ENCODE measurements around the gene TMEM117.

Gene TMEM117

GRCh38 chr12:44295958-44296623 is 460.2 kb downstream of the TMEM117 start:
- H3K4me1 ChIP-seq (ENCODE audit: control insufficient read depth in 2 of 2, insufficient read depth in 2 of 2, low read length in 2 of 2), result peaks cover 0 to 7% of the 10 kb centered on the region in 2 donors
- H3K9me3 ChIP-seq (ENCODE audit: control insufficient read depth in 2 of 2, low read length in 2 of 2), result peaks cover 0 to 3% of the 10 kb centered on the region in 2 donors
- no peak overlapping the region for H3K9ac ChIP-seq (ENCODE audit: low read depth in 1 of 2, low read length in 2 of 2)
- peaks cover 0 to 3% of the 10 kb centered on the region in 2 donors for H3K36me3 ChIP-seq (ENCODE audit: control insufficient read depth in 2 of 2, insufficient read depth in 2 of 2, low read length in 2 of 2)
- H3K27me3 ChIP-seq (ENCODE audit: control insufficient read depth in 2 of 2, insufficient read depth in 2 of 2, low read length in 2 of 2), result no peaks in the 10 kb centered on the region
- peak overlapping the region; percentile 45 to 52 for H3K27ac ChIP-seq (ENCODE audit: low read depth in 2 of 2, low read length in 2 of 2)
- peak overlapping the region in 1 of 2 donors; percentile 0 for H3K4me3 ChIP-seq (ENCODE audit: low read length in 2 of 2)

- H3K9me3 ChIP-seq (ENCODE audit: control insufficient read depth in 2 of 2, low read length in 2 of 2), result peaks cover 0 to 3% of the 10 kb centered on the region in 2 donors
- H3K27ac ChIP-seq (ENCODE audit: low read depth in 2 of 2, low read length in 2 of 2), result peak overlapping the region; percentile 45 to 52
- no peaks in the 10 kb centered on the region for H3K27me3 ChIP-seq (ENCODE audit: control insufficient read depth in 2 of 2, insufficient read depth in 2 of 2, low read length in 2 of 2)
- H3K9ac ChIP-seq (ENCODE audit: low read depth in 1 of 2, low read length in 2 of 2), result no peak overlapping the region
- H3K4me1 ChIP-seq (ENCODE audit: control insufficient read depth in 2 of 2, insufficient read depth in 2 of 2, low read length in 2 of 2), result peaks cover 0 to 7% of the 10 kb centered on the region in 2 donors
- H3K36me3 ChIP-seq (ENCODE audit: control insufficient read depth in 2 of 2, insufficient read depth in 2 of 2, low read length in 2 of 2), result peaks cover 0 to 3% of the 10 kb centered on the region in 2 donors
- H3K4me3 ChIP-seq (ENCODE audit: low read length in 2 of 2), result peak overlapping the region in 1 of 2 donors; percentile 0
These were observed 460.8 kb downstream of the TMEM117 start for GRCh38 chr12:44296624-44297197.

- H3K27me3 ChIP-seq (ENCODE audit: control insufficient read depth in 2 of 2, insufficient read depth in 2 of 2, low read length in 2 of 2), result no peaks in the 10 kb centered on the region
- peaks cover 0 to 3% of the 10 kb centered on the region in 2 donors for H3K36me3 ChIP-seq (ENCODE audit: control insufficient read depth in 2 of 2, insufficient read depth in 2 of 2, low read length in 2 of 2)
- no peak overlapping the region for H3K4me3 ChIP-seq (ENCODE audit: low read length in 2 of 2)
- H3K9ac ChIP-seq (ENCODE audit: low read depth in 1 of 2, low read length in 2 of 2), result no peak overlapping the region
- peaks cover 0 to 3% of the 10 kb centered on the region in 2 donors for H3K9me3 ChIP-seq (ENCODE audit: control insufficient read depth in 2 of 2, low read length in 2 of 2)
- H3K4me1 ChIP-seq (ENCODE audit: control insufficient read depth in 2 of 2, insufficient read depth in 2 of 2, low read length in 2 of 2), result peaks cover 0 to 7% of the 10 kb centered on the region in 2 donors
- H3K27ac ChIP-seq (ENCODE audit: low read depth in 2 of 2, low read length in 2 of 2), result no peak overlapping the region
These were observed 463.6 kb downstream of the TMEM117 start for GRCh38 chr12:44299524-44299923.

- H3K4me1 ChIP-seq (ENCODE audit: control insufficient read depth in 2 of 2, insufficient read depth in 2 of 2, low read length in 2 of 2), result no peaks in the 10 kb centered on the region
- no peak overlapping the region for H3K27ac ChIP-seq (ENCODE audit: low read depth in 2 of 2, low read length in 2 of 2)
- no peaks in the 10 kb centered on the region for H3K27me3 ChIP-seq (ENCODE audit: control insufficient read depth in 2 of 2, insufficient read depth in 2 of 2, low read length in 2 of 2)
- H3K4me3 ChIP-seq (ENCODE audit: low read length in 2 of 2), result no peak overlapping the region
- H3K36me3 ChIP-seq (ENCODE audit: control insufficient read depth in 2 of 2, insufficient read depth in 2 of 2, low read length in 2 of 2), result no peaks in the 10 kb centered on the region
- H3K9me3 ChIP-seq (ENCODE audit: control insufficient read depth in 2 of 2, low read length in 2 of 2), result peaks cover 0 to 3% of the 10 kb centered on the region in 2 donors
- H3K9ac ChIP-seq (ENCODE audit: low read depth in 1 of 2, low read length in 2 of 2), result no peak overlapping the region
These were observed 471.8 kb downstream of the TMEM117 start for GRCh38 chr12:44307506-44308168.

GRCh38 chr12:44313188-44313587 is 477.3 kb downstream of the TMEM117 start:
- Histone ChIP-seq H3K4me1 (ENCODE audit: control insufficient read depth in 2 of 2, insufficient read depth in 2 of 2, low read length in 2 of 2) (no peaks in the 10 kb centered on the region), H3K36me3 (ENCODE audit: control insufficient read depth in 2 of 2, insufficient read depth in 2 of 2, low read length in 2 of 2) (no peaks in the 10 kb centered on the region), H3K27ac (ENCODE audit: low read depth in 2 of 2, low read length in 2 of 2) (no peak overlapping the region), H3K4me3 (ENCODE audit: low read length in 2 of 2) (no peak overlapping the region), H3K27me3 (ENCODE audit: control insufficient read depth in 2 of 2, insufficient read depth in 2 of 2, low read length in 2 of 2) (no peaks in the 10 kb centered on the region), H3K9ac (ENCODE audit: low read depth in 1 of 2, low read length in 2 of 2) (no peak overlapping the region), H3K9me3 (ENCODE audit: control insufficient read depth in 2 of 2, low read length in 2 of 2) (peaks cover 0 to 3% of the 10 kb centered on the region in 2 donors)

GRCh38 chr12:44314007-44314500 is 478.2 kb downstream of the TMEM117 start:
- H3K36me3 ChIP-seq (ENCODE audit: control insufficient read depth in 2 of 2, insufficient read depth in 2 of 2, low read length in 2 of 2), result no peaks in the 10 kb centered on the region
- H3K27me3 ChIP-seq (ENCODE audit: control insufficient read depth in 2 of 2, insufficient read depth in 2 of 2, low read length in 2 of 2), result no peaks in the 10 kb centered on the region
- peaks cover 0 to 3% of the 10 kb centered on the region in 2 donors for H3K9me3 ChIP-seq (ENCODE audit: control insufficient read depth in 2 of 2, low read length in 2 of 2)
- no peak overlapping the region for H3K27ac ChIP-seq (ENCODE audit: low read depth in 2 of 2, low read length in 2 of 2)
- no peak overlapping the region for H3K9ac ChIP-seq (ENCODE audit: low read depth in 1 of 2, low read length in 2 of 2)
- no peak overlapping the region for H3K4me3 ChIP-seq (ENCODE audit: low read length in 2 of 2)
- no peaks in the 10 kb centered on the region for H3K4me1 ChIP-seq (ENCODE audit: control insufficient read depth in 2 of 2, insufficient read depth in 2 of 2, low read length in 2 of 2)

GRCh38 chr12:44317651-44318126 is 481.8 kb downstream of the TMEM117 start:
- no peaks in the 10 kb centered on the region for H3K4me1 ChIP-seq (ENCODE audit: control insufficient read depth in 2 of 2, insufficient read depth in 2 of 2, low read length in 2 of 2)
- no peak overlapping the region for H3K4me3 ChIP-seq (ENCODE audit: low read length in 2 of 2)
- no peaks in the 10 kb centered on the region for H3K27me3 ChIP-seq (ENCODE audit: control insufficient read depth in 2 of 2, insufficient read depth in 2 of 2, low read length in 2 of 2)

GRCh38 chr12:44331269-44331668 is 495.4 kb downstream of the TMEM117 start:
- Histone ChIP-seq H3K9ac (ENCODE audit: low read depth in 1 of 2, low read length in 2 of 2) (no peak overlapping the region), H3K4me1 (ENCODE audit: control insufficient read depth in 2 of 2, insufficient read depth in 2 of 2, low read length in 2 of 2) (no peaks in the 10 kb centered on the region), H3K36me3 (ENCODE audit: control insufficient read depth in 2 of 2, insufficient read depth in 2 of 2, low read length in 2 of 2) (no peaks in the 10 kb centered on the region), H3K27me3 (ENCODE audit: control insufficient read depth in 2 of 2, insufficient read depth in 2 of 2, low read length in 2 of 2) (no peaks in the 10 kb centered on the region), H3K4me3 (ENCODE audit: low read length in 2 of 2) (no peak overlapping the region), H3K27ac (ENCODE audit: low read depth in 2 of 2, low read length in 2 of 2) (no peak overlapping the region), H3K9me3 (ENCODE audit: control insufficient read depth in 2 of 2, low read length in 2 of 2) (no peaks in the 10 kb centered on the region)

More at GRCh38 chr12:44317651-44318126, 481.8 kb downstream of the TMEM117 start:
- H3K9me3 ChIP-seq (ENCODE audit: control insufficient read depth in 2 of 2, low read length in 2 of 2), result no peaks in the 10 kb centered on the region
- H3K9ac ChIP-seq (ENCODE audit: low read depth in 1 of 2, low read length in 2 of 2), result no peak overlapping the region
- no peak overlapping the region for H3K27ac ChIP-seq (ENCODE audit: low read depth in 2 of 2, low read length in 2 of 2)
- no peaks in the 10 kb centered on the region for H3K36me3 ChIP-seq (ENCODE audit: control insufficient read depth in 2 of 2, insufficient read depth in 2 of 2, low read length in 2 of 2)

- Histone ChIP-seq H3K9ac (ENCODE audit: low read depth in 1 of 2, low read length in 2 of 2) (no peak overlapping the region), H3K27ac (ENCODE audit: low read depth in 2 of 2, low read length in 2 of 2) (no peak overlapping the region), H3K4me1 (ENCODE audit: control insufficient read depth in 2 of 2, insufficient read depth in 2 of 2, low read length in 2 of 2) (no peaks in the 10 kb centered on the region), H3K9me3 (ENCODE audit: control insufficient read depth in 2 of 2, low read length in 2 of 2) (no peaks in the 10 kb centered on the region), H3K27me3 (ENCODE audit: control insufficient read depth in 2 of 2, insufficient read depth in 2 of 2, low read length in 2 of 2) (no peaks in the 10 kb centered on the region), H3K4me3 (ENCODE audit: low read length in 2 of 2) (no peak overlapping the region), H3K36me3 (ENCODE audit: control insufficient read depth in 2 of 2, insufficient read depth in 2 of 2, low read length in 2 of 2) (no peaks in the 10 kb centered on the region)
These were observed 498.5 kb downstream of the TMEM117 start for GRCh38 chr12:44334347-44334746.

GRCh38 chr12:44335030-44335429 is 499.1 kb downstream of the TMEM117 start:
- no peaks in the 10 kb centered on the region for H3K36me3 ChIP-seq (ENCODE audit: control insufficient read depth in 2 of 2, insufficient read depth in 2 of 2, low read length in 2 of 2)
- H3K9me3 ChIP-seq (ENCODE audit: control insufficient read depth in 2 of 2, low read length in 2 of 2), result no peaks in the 10 kb centered on the region

More at GRCh38 chr12:44335030-44335429, 499.1 kb downstream of the TMEM117 start:
- Histone ChIP-seq H3K27me3 (ENCODE audit: control insufficient read depth in 2 of 2, insufficient read depth in 2 of 2, low read length in 2 of 2) (no peaks in the 10 kb centered on the region), H3K4me1 (ENCODE audit: control insufficient read depth in 2 of 2, insufficient read depth in 2 of 2, low read length in 2 of 2) (no peaks in the 10 kb centered on the region), H3K27ac (ENCODE audit: low read depth in 2 of 2, low read length in 2 of 2) (no peak overlapping the region), H3K9ac (ENCODE audit: low read depth in 1 of 2, low read length in 2 of 2) (no peak overlapping the region), H3K4me3 (ENCODE audit: low read length in 2 of 2) (no peak overlapping the region)

Measured in mucosa of rectum (tissue), 2 donors.